ENCODE results near the gene TRDMT1. TPM values are rescaled to one million over a fixed set of nuclear protein-coding genes. Genes with fewer than 3 reads are reported as not detected.
A peak's percentile ranks its signal among the peaks of the same experiment; 100 is the strongest.

The TRDMT1 gene
- total RNA-seq, 1 donor from 2014 or later = 9.0 TPM

DNA sequence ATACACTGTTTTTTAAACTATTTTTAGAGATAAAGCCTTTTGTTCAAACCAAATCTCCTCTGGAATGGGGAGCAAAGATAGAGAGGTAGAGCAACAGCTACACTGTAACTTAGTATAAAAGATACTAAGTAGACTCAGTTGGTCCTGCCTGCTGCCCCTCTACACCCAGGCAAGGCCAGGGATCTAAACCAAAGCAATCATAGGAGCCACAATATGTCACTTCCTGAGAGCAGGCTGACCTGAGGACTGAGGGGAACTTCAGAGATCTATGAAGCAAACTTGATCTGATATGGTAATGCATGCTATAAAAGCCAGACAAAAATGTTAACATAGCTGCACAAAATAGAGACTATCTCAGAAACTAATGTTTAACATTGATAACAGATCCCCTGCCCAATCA, 7.0 kb upstream of the TRDMT1 start:
- Mint-ChIP-seq H3K4me3 (no peak overlapping the region), H3K4me1 (ENCODE audit: unreplicated experiment) (peaks cover 22% of the 10 kb centered on the region), H3K36me3 (no peaks in the 10 kb centered on the region), H3K27ac (no peak overlapping the region), H3K27me3 (no peaks in the 10 kb centered on the region), H3K9me3 (no peaks in the 10 kb centered on the region)
- DNase-seq (ENCODE audit: extremely low spot score, unreplicated experiment) = no peak
- no peak for TF ChIP-seq CTCF (conservative IDR thresholded peaks at IDR 0.05)

- Mint-ChIP-seq H3K4me1 (ENCODE audit: unreplicated experiment) (peaks cover 29% of the 10 kb centered on the region), H3K27me3 (no peaks in the 10 kb centered on the region), H3K36me3 (no peaks in the 10 kb centered on the region), H3K4me3 (no peak overlapping the region), H3K27ac (no peak overlapping the region), H3K9me3 (no peaks in the 10 kb centered on the region)
- TF ChIP-seq CTCF (conservative IDR thresholded peaks at IDR 0.05) = no peak
- DNase-seq (ENCODE audit: extremely low spot score, unreplicated experiment) = no peak
Observed at GRCh38 chr10:17206210-17206709, 4.8 kb upstream of the TRDMT1 start.

DNA sequence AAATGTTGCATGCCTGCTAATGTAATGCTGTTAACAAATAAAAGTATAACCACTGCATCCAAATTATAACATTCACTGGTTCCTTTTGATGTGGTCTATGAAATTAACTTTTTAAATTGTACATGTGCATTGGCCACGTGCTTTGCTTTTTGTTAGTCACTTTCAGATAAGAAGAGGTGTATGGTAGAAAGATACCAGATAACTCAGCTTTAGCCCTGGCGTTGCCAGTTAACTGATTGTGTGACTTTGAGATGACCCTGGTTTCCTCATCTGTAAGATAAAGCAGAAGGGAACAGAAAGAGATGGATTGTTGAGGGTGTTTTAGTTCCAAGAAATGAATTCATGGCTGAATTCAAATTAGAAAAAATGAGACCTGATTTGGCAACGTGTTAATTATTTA, 1.9 kb upstream of the TRDMT1 start:
- Mint-ChIP-seq H3K27ac (no peak overlapping the region), H3K27me3 (no peaks in the 10 kb centered on the region), H3K4me3 (no peak overlapping the region), H3K9me3 (no peaks in the 10 kb centered on the region), H3K36me3 (no peaks in the 10 kb centered on the region), H3K4me1 (ENCODE audit: unreplicated experiment) (peaks cover 54% of the 10 kb centered on the region)
- TF ChIP-seq CTCF (conservative IDR thresholded peaks at IDR 0.05) = no peak
- DNase-seq (ENCODE audit: extremely low spot score, unreplicated experiment) = no peak

- Mint-ChIP-seq H3K27ac (peak overlapping the region; percentile 91), H3K4me1 (ENCODE audit: unreplicated experiment) (peaks cover 57% of the 10 kb centered on the region)
Observed at GRCh38 chr10:17202999-17203398, 1.5 kb upstream of the TRDMT1 start.

DNA sequence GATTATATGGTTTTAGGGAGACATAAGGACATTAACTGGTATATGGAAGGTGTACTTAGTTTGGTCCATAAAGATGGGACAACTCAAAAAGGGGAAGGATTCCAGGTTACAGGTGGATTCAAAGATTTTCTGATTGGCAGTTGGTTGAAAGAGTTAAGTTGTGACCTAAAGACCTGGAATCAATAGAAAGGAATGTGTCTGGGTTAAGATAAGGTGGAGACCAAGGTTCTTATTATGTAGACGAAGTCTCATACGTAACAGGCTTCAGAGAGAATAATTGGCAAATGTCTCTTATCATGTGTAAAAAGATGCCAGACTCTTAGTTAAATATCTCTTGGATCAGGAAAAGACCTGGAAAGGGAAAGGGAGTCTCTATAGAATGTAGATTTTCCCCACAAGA, 1.0 kb upstream of the TRDMT1 start:
- Mint-ChIP-seq H3K27ac (peak overlapping the region; percentile 91), H3K4me1 (ENCODE audit: unreplicated experiment) (peaks cover 57% of the 10 kb centered on the region), H3K27me3 (no peaks in the 10 kb centered on the region), H3K4me3 (peak overlapping the region; percentile 90), H3K36me3 (no peaks in the 10 kb centered on the region), H3K9me3 (no peaks in the 10 kb centered on the region)
- TF ChIP-seq CTCF (conservative IDR thresholded peaks at IDR 0.05) = no peak
- no peak for DNase-seq (ENCODE audit: extremely low spot score, unreplicated experiment)

More at GRCh38 chr10:17202999-17203398, 1.5 kb upstream of the TRDMT1 start:
- Mint-ChIP-seq H3K27me3 (no peaks in the 10 kb centered on the region), H3K9me3 (no peaks in the 10 kb centered on the region), H3K36me3 (no peaks in the 10 kb centered on the region), H3K4me3 (peak overlapping the region; percentile 6)
- DNase-seq (ENCODE audit: extremely low spot score, unreplicated experiment) = no peak
- TF ChIP-seq CTCF (conservative IDR thresholded peaks at IDR 0.05) = no peak

GRCh38 chr10:17201794-17202116, 283 bp upstream of the TRDMT1 start:
- TF ChIP-seq CTCF (conservative IDR thresholded peaks at IDR 0.05) = no peak
- peaks cover 60% of the 10 kb centered on the region for H3K4me1 Mint-ChIP-seq (ENCODE audit: unreplicated experiment)
- H3K27ac Mint-ChIP-seq = peak overlapping the region; percentile 91
- no peaks in the 10 kb centered on the region for H3K27me3 Mint-ChIP-seq
- H3K9me3 Mint-ChIP-seq = no peaks in the 10 kb centered on the region
- H3K36me3 Mint-ChIP-seq = no peaks in the 10 kb centered on the region
- DNase-seq (ENCODE audit: extremely low spot score, unreplicated experiment) = no peak
- H3K4me3 Mint-ChIP-seq = peak overlapping the region; percentile 90
